ENCODE results near the gene CCDC179. TPM values are rescaled to one million over a fixed set of nuclear protein-coding genes. Genes with fewer than 3 reads are reported as not detected.

Gene CCDC179
- total and polyA plus RNA-seq, 9 of the 15 experiments (the other 6 are each of a cell fraction or from before 2014, with no cell fraction given) = not detected

DNA sequence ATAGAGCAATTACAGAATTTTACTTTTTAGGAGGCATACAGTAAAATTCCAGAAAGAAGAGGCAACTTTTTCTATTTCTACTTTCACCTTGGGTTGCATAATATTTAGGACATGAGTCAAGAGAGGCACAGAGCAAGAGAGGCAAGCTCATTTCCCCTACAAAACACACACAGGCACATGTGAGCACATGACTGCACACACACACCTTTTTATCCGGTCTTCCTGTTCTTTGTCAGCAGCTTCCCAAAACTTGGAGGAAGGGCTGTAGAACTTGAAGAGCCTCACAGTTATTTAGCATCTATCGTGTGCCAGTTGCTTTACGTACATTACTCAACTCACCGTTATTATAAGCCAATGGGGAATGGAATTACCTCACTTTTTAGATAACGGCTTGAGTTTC, 37.8 kb upstream of the CCDC179 start (continued):
- TF ChIP-seq CREB1 (IDR thresholded peaks at IDR 0.05) (no peak), CREB1 (CRISPR knock-in tag; IDR thresholded peaks at IDR 0.05) (no peak), TAF9B (IDR thresholded peaks at IDR 0.05; ENCODE audit: partially characterized antibody) (no peak)

DNA sequence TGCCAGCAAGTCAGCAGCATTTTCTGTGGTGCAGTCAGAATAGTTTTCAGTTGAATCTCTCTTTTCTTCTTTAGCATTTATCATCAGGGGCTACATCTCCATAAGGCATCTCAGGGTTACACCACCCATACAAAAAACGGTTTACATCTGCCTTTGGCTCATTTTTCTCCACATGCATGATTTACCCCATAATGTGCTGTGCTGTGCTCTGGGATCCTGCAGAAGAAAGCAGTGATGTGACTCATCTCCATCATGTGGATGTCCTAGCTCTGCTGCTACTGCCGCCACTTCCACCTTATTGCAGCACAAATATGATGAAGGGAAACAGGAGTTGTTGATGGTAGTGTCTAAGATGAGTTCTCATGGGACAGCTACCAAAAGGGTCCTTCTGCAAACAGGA, 30.0 kb upstream of the CCDC179 start:
- FAIRE-seq (no peak), ATAC-seq (no peak), DNase-seq (ENCODE audit: extremely low read depth in 1 of 4, low spot score in 3 of 4) (no peak)
- Histone ChIP-seq H3K27me3 (ENCODE audit: control insufficient read depth in 2 of 2, insufficient read depth in 2 of 2, low read length in 2 of 2) (no peaks in the 10 kb centered on the region), H2AFZ (ENCODE audit: low read depth, low read length) (no peak overlapping the region), H3K4me3 (no peak overlapping the region), H3K27ac (ENCODE audit: extremely low read depth, low read depth, low read length) (no peak overlapping the region), H3K9me3 (replicated peaks; ENCODE audit: control insufficient read depth, insufficient read depth, low read depth, low read length) (no peaks in the 10 kb centered on the region), H3K9ac (ENCODE audit: insufficient read depth in 1 of 2, low read depth in 2 of 2, low read length in 2 of 2) (no peak overlapping the region), H3K9me1 (ENCODE audit: control insufficient read depth, insufficient read depth, low read length) (no peaks in the 10 kb centered on the region), H3K36me3 (ENCODE audit: control insufficient read depth, insufficient read depth, low read length) (no peaks in the 10 kb centered on the region), H3K4me2 (ENCODE audit: insufficient read depth, low read length) (no peak overlapping the region), H3K79me2 (ENCODE audit: control insufficient read depth, insufficient read depth, low read length) (no peaks in the 10 kb centered on the region), H4K20me1 (replicated peaks; ENCODE audit: control insufficient read depth, insufficient read depth, low read length) (no peaks in the 10 kb centered on the region), H3K4me1 (replicated peaks in 1 of 2; ENCODE audit: control insufficient read depth in 2 of 2, insufficient read depth in 2 of 2, low read length in 2 of 2) (no peaks in the 10 kb centered on the region)
- TF ChIP-seq ZBTB2 (IDR thresholded peaks at IDR 0.05) (no peak), PHF21A (IDR thresholded peaks at IDR 0.05; ENCODE audit: borderline replicate concordance, low read depth) (no peak), NR4A1 (CRISPR knock-in tag; IDR thresholded peaks at IDR 0.05) (no peak), NR4A1 (tag; IDR thresholded peaks at IDR 0.05) (no peak), ZNF717 (CRISPR knock-in tag; IDR thresholded peaks at IDR 0.05) (no peak), ZNF224 (CRISPR knock-in tag; IDR thresholded peaks at IDR 0.05) (no peak), KDM4B (IDR thresholded peaks at IDR 0.05; ENCODE audit: borderline replicate concordance in 2 of 2, low read depth in 1 of 2) (no peak), MCM3 (IDR thresholded peaks at IDR 0.05) (no peak), HDAC2 (IDR thresholded peaks at IDR 0.05) (no peak)
- in situ Hi-C loops (cut with MboI) = no loop called here
- ChIA-PET POLR2A (no interaction called here), CTCF (ENCODE audit: low intra/inter-chr PET ratio) (no interaction called here)
- BruUV-seq (replicated peaks) = no TSS peak
- intact Hi-C loops (cut with micrococcal nuclease) = no loop called here
- 0% methylated on average over 2 of the region's 2 CpGs for WGBS (ENCODE audit: insufficient coverage, low coverage, missing lambda C conversion rate)
